Testis (tissue), 2 donors: ENCODE measurements around the gene XPA.

Source experiments
- CTCF ChIP-seq, 3 experiments: fragments of 450-650 bp in 2 of 3; fragments of 200-600 bp in 1 of 3; sonication (generic) in 1 of 3; IDR thresholded peaks; one replicate each; pipeline ENCODE4 v1.5.1; 2016 to 2019; ENCODE audit warnings: antibody characterized with exemption in 3 of 3, mild to moderate bottlenecking in 2 of 3, moderate library complexity in 1 of 3
- POLR2A ChIP-seq: fragments of 450-650 bp; IDR thresholded peaks from one replicate; pipeline ENCODE4 v1.6.1; 2017; ENCODE audit warnings: antibody characterized with exemption, mild to moderate bottlenecking, moderate library complexity

DNA sequence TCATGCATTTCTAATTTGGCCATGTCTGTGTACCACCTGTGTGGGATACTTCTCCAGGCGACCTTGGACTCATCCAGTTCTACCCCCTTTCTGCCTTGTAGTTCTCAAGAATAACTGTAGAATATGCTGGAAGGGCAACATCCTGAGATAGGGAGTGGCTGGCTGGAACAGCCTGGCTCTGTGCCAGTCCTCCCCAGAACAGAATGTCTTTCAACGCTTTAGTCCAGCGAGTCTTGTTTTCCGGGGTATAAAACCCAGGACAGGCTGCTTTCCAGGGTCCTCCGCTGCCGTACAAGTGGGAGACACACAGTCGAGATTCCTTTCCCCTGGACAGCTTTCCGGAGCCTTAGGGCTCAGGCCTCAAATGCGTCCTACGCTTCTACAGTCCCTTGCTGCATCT, 45.4 kb upstream of the XPA start:
- TF ChIP-seq CTCF (IDR thresholded peaks at IDR 0.05) (no peak), POLR2A (no peak)
